Stimulated activated CD4-positive, alpha-beta T cell treated with anti-CD3 and anti-CD28 coated beads, Interleukin-2, amount 100 ng/mL, for 24 hours (primary cell): Measurements from ENCODE around the gene MCM5.
"Not testable (repeated sequence)": the region's sequence is repeated elsewhere in the genome, so short reads cannot be mapped to it uniquely, and the experiment has no call there.

Experiments
- DNase-seq, 2 donors: peaks; one replicate each; pipeline ENCODE4 v3.0.0-alpha.2; 2020

MCM5 gene

GRCh38 chr22:35454416-35455054 lies 54.6 kb downstream of the MCM5 start:
- no peak for DNase-seq

GRCh38 chr22:35455529-35455928 lies 55.6 kb downstream of the MCM5 start:
- DNase-seq: no peak

- no peak for DNase-seq
Observed at GRCh38 chr22:35456757-35457156, 56.8 kb downstream of the MCM5 start.

GRCh38 chr22:35457729-35458546 lies 58.0 kb downstream of the MCM5 start:
- no peak for DNase-seq

GRCh38 chr22:35458547-35459422 lies 58.8 kb downstream of the MCM5 start:
- no peak for DNase-seq

GRCh38 chr22:35459423-35459894 lies 59.5 kb downstream of the MCM5 start:
- no peak for DNase-seq

GRCh38 chr22:35459976-35460375 lies 60.0 kb downstream of the MCM5 start:
- DNase-seq: not testable (repeated sequence)

GRCh38 chr22:35460688-35461087 lies 60.7 kb downstream of the MCM5 start:
- no peak for DNase-seq

GRCh38 chr22:35462498-35463230 lies 62.7 kb downstream of the MCM5 start:
- DNase-seq: no peak

GRCh38 chr22:35463231-35463933 lies 63.4 kb downstream of the MCM5 start:
- DNase-seq: no peak

- DNase-seq: no peak
Observed at GRCh38 chr22:35464399-35464798, 64.5 kb downstream of the MCM5 start.

- DNase-seq: no peak
Observed at GRCh38 chr22:35465109-35465701, 65.3 kb downstream of the MCM5 start.

- DNase-seq: no peak
Observed at GRCh38 chr22:35467681-35468434, 67.9 kb downstream of the MCM5 start.

- DNase-seq: no peak
Observed at GRCh38 chr22:35470903-35471321, 71.0 kb downstream of the MCM5 start.

- not testable (repeated sequence) for DNase-seq
Observed at GRCh38 chr22:35471566-35471965, 71.6 kb downstream of the MCM5 start.

GRCh38 chr22:35472488-35472887 lies 72.5 kb downstream of the MCM5 start:
- no peak for DNase-seq

GRCh38 chr22:35473971-35474370 lies 74.0 kb downstream of the MCM5 start:
- no peak for DNase-seq
